ENCODE results near the gene EGFLAM. TPM values are rescaled to one million over a fixed set of nuclear protein-coding genes. Genes with fewer than 3 reads are reported as not detected.

EGFLAM gene
- total RNA-seq, 4 donors from 2014 or later: 15.0 to 103 (median 62.5) TPM

GRCh38 chr5:38456657-38457399, 198.5 kb downstream of the EGFLAM start:
- TF ChIP-seq CTCF (IDR thresholded peaks at IDR 0.05): no peak
- DNase-seq (ENCODE audit: low spot score) (no peak), ATAC-seq (ENCODE audit: low FRiP score) (peak; percentile 65)

GRCh38 chr5:38458174-38458573, 199.8 kb downstream of the EGFLAM start:
- DNase-seq (ENCODE audit: low spot score) (no peak), ATAC-seq (ENCODE audit: low FRiP score) (no peak)
- no peak for TF ChIP-seq CTCF (IDR thresholded peaks at IDR 0.05)

- DNase-seq (ENCODE audit: low spot score): no peak
- ATAC-seq (ENCODE audit: low FRiP score): no peak
- no peak for TF ChIP-seq CTCF (IDR thresholded peaks at IDR 0.05)
Measured at GRCh38 chr5:38462976-38463633, 204.7 kb downstream of the EGFLAM start.

GRCh38 chr5:38463634-38464521, 205.5 kb downstream of the EGFLAM start:
- DNase-seq (ENCODE audit: low spot score): no peak
- no peak for TF ChIP-seq CTCF (IDR thresholded peaks at IDR 0.05)
- peak; percentile 46 for ATAC-seq (ENCODE audit: low FRiP score)

GRCh38 chr5:38465061-38465460, 206.7 kb downstream of the EGFLAM start:
- TF ChIP-seq CTCF (IDR thresholded peaks at IDR 0.05): no peak
- DNase-seq (ENCODE audit: low spot score) (no peak), ATAC-seq (ENCODE audit: low FRiP score) (no peak)

- ATAC-seq (ENCODE audit: low FRiP score): no peak
Measured at GRCh38 chr5:38465702-38466423, 207.5 kb downstream of the EGFLAM start.

More at GRCh38 chr5:38465702-38466423, 207.5 kb downstream of the EGFLAM start:
- no peak for DNase-seq (ENCODE audit: low spot score)
- no peak for TF ChIP-seq CTCF (IDR thresholded peaks at IDR 0.05)
